GM19324 (cell line): ENCODE measurements around the gene MLF2.
A peak's percentile ranks its signal among the peaks of the same experiment; 100 is the strongest.

Experiments
- ATAC-seq: cut with Tn5 transposase; IDR thresholded peaks from one replicate; pipeline ENCODE4 v1.9.1; 2021; ENCODE audit warnings: mild to moderate bottlenecking, moderate library complexity; ENCODE audit not compliant: unreplicated experiment, low FRiP score

MLF2 gene

GRCh38 chr12:6752921-6753771, at the start of gene MLF2:
Gene MLF2, minus strand, starts transcription at chr12:6753141. Its CDS starts 807 bp downstream, at chr12:6752334.
- ATAC-seq = peak; percentile 87

- no peak for ATAC-seq
Observed at GRCh38 chr12:6799147-6799546, 46.2 kb upstream of the MLF2 start.

- ATAC-seq = no peak
Observed at GRCh38 chr12:6796576-6796975, 43.6 kb upstream of the MLF2 start.

- ATAC-seq = no peak
Observed at GRCh38 chr12:6795088-6795487, 42.1 kb upstream of the MLF2 start.

GRCh38 chr12:6792522-6793201, 39.7 kb upstream of the MLF2 start:
- no peak for ATAC-seq

- no peak for ATAC-seq
Observed at GRCh38 chr12:6791931-6792520, 39.1 kb upstream of the MLF2 start.

GRCh38 chr12:6790496-6791150, 37.7 kb upstream of the MLF2 start:
- no peak for ATAC-seq

GRCh38 chr12:6788972-6789924, 36.3 kb upstream of the MLF2 start, which contains the start of gene CD4:
Gene CD4, plus strand, starts transcription at chr12:6789528. Its CDS starts 10,611 bp downstream, at chr12:6800139.
- no peak for ATAC-seq

GRCh38 chr12:6787309-6787708, 34.4 kb upstream of the MLF2 start:
- no peak for ATAC-seq

GRCh38 chr12:6786416-6787094, 33.6 kb upstream of the MLF2 start:
- ATAC-seq = no peak

- no peak for ATAC-seq
Observed at GRCh38 chr12:6784761-6785160, 31.8 kb upstream of the MLF2 start.

- no peak for ATAC-seq
Observed at GRCh38 chr12:6784296-6784695, 31.4 kb upstream of the MLF2 start.

- ATAC-seq = no peak
Observed at GRCh38 chr12:6783828-6784227, 30.9 kb upstream of the MLF2 start.

- ATAC-seq = no peak
Observed at GRCh38 chr12:6782850-6783566, 30.1 kb upstream of the MLF2 start.

- no peak for ATAC-seq
Observed at GRCh38 chr12:6782119-6782518, 29.2 kb upstream of the MLF2 start.

- ATAC-seq = no peak
Observed at GRCh38 chr12:6780573-6780972, 27.6 kb upstream of the MLF2 start.

- no peak for ATAC-seq
Observed at GRCh38 chr12:6779708-6780432, 26.9 kb upstream of the MLF2 start.
